Thyroid gland (tissue), 4 donors: ENCODE results near the gene MISP.

ENCODE experiments used
- POLR2A ChIP-seq, 2 donors: fragments of 450-650 bp; IDR thresholded peaks; one replicate each; pipeline ENCODE4 v1.6.1; 2017; ENCODE audit warnings: antibody characterized with exemption in 2 of 2, mild to moderate bottlenecking in 2 of 2, moderate library complexity in 1 of 2
- TF ChIP-seq, protein P1 (sequence below), 6 experiments: fragments of 200-600 bp in 3 of 6; fragments of 450-650 bp in 3 of 6; sonication (generic) in 3 of 6; IDR thresholded peaks; one replicate each; pipeline ENCODE4 v1.5.1; 2016 to 2019; ENCODE audit warnings: antibody characterized with exemption in 6 of 6, mild to moderate bottlenecking in 2 of 6, inconsistent platforms in 1 of 6, moderate library complexity in 1 of 6

GRCh38 chr19:756821-757688, 6.1 kb downstream of the MISP start:
- TF ChIP-seq, protein P1, sequence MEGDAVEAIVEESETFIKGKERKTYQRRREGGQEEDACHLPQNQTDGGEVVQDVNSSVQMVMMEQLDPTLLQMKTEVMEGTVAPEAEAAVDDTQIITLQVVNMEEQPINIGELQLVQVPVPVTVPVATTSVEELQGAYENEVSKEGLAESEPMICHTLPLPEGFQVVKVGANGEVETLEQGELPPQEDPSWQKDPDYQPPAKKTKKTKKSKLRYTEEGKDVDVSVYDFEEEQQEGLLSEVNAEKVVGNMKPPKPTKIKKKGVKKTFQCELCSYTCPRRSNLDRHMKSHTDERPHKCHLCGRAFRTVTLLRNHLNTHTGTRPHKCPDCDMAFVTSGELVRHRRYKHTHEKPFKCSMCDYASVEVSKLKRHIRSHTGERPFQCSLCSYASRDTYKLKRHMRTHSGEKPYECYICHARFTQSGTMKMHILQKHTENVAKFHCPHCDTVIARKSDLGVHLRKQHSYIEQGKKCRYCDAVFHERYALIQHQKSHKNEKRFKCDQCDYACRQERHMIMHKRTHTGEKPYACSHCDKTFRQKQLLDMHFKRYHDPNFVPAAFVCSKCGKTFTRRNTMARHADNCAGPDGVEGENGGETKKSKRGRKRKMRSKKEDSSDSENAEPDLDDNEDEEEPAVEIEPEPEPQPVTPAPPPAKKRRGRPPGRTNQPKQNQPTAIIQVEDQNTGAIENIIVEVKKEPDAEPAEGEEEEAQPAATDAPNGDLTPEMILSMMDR (IDR thresholded peaks at IDR 0.05), result no peak
- TF ChIP-seq POLR2A (IDR thresholded peaks at IDR 0.05), result no peak
